ENCODE results near the gene ZNF611. TPM values are rescaled to one million over a fixed set of nuclear protein-coding genes. Genes with fewer than 3 reads are reported as not detected.
"Not testable (repeated sequence)": the region's sequence is repeated elsewhere in the genome, so short reads cannot be mapped to it uniquely, and the experiment has no call there.

ZNF611 gene
- total RNA-seq, 2 donors from 2014 or later, result 13.1 to 15.6 TPM

DNA sequence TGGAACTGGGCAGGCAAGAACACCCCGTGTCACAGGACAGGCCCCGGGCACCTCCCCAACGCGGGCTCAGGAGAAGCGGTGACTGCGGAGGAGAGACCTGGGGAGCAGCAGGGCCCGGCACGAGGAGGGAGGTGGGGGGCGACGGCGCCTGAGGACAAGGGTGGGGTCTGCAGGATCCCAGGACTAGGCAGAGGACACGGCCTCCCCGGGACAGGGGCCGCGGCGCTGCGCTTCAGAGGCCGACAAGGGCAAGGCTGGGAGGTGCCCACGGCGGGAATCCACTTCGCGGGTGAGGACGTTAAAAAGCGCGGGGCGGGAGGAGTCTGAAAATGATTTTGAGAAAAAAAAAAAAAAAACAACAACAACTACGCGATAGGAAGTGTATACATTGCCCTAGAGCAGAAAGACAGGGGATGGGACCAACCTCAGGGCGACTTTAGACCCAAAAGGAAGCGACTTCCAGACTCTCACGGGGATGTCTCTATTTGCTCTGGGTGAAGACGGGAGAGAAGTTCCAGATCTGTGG is 44.9 kb downstream of the ZNF611 start:
- DNase-seq, result peak; percentile 52 to 53
- intact Hi-C loops (cut with DNase I, micrococcal nuclease), result no loop called here
- peak; percentile 51 for ATAC-seq

DNA sequence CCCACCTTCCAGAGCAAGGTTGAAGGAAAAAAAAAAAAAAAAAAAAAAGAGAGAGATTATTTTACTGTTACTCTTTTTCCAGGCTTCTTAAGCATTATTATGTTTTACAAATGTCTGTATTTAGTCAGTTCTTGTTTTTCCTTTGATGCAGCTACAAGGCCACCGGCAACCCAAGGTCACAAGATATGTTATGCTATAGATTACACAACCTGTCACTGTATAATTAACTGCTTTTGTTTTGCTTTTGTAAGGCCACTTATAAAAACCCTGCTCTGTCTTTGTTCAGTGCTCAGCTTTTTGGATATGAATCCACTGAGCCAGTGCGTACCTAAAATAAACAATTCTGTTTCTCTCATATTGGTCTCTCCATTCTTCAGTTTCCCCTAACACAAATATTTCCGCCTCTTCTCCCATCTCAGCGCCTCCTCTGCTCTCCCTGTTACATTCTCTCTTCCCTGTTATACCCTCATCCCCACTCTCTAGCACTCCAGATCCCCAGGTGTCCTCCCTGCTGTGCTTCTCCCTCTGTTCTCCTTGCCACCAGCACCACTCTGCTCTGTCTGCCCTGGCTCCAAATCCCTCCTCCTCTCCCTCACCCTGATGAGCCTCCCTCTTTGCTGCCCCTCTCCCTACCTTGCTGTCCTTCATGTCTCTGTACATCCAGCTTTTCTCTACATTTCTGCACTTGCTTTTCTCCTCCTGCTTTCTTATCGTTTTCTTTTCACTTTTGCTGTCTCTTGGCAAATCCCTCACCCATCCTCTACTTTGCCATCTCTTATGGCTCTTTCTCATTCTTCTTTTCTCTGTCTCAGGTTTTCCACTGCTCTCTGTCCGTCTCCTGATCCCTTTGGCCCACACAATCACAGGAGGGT is 45.7 kb downstream of the ZNF611 start:
- not testable (repeated sequence) for DNase-seq, ATAC-seq

DNA sequence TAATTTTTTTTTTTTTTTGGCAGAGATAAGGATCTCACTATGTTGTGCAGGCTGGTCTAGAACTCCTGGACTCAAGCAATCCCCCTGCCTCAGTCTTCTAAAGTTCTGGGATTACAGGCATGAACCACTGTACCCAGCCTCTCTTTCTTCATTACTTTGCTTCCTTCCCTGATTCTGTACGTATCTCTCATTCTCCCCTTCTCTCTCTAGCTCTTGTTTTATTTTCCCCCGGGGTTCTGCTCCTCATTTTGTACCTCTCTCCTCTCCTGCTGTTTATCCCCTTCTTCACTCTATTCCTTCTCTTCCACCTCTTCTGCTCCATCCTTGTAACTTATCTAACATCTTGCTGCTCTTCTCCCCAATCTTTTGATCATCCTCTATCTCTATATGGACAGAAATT is 46.5 kb downstream of the ZNF611 start:
- no peak for DNase-seq
- ATAC-seq, result no peak
- intact Hi-C loops (cut with DNase I, micrococcal nuclease), result no loop called here

More for the DNA sequence above, 45.7 kb downstream of the ZNF611 start:
- intact Hi-C loops (cut with DNase I, micrococcal nuclease), result not testable (repeated sequence)

GRCh38 chr19:52687684-52688083 is 47.2 kb downstream of the ZNF611 start:
- DNase-seq (no peak), ATAC-seq (no peak)
- intact Hi-C loops (cut with DNase I, micrococcal nuclease), result no loop called here

DNA sequence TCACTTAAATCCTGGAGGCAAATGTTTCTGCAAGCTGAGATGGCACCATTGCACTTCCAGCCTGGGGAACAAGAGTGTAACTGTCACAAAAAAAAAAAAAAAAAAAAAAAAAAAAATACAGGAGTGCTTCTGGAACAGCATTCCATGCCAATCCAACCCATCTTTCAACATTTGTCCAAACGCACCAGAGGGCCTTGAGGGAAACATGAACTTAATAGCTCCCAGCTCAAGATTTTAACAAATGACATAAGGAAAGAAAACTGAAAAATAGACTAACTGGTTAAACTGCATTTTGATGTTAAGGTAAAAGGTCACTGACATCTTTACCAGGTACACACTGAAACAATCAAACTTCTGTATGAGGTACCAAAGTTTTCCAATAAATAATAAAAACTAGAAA is 49.0 kb downstream of the ZNF611 start:
- ATAC-seq (no peak), DNase-seq (no peak)
- intact Hi-C loops (cut with DNase I, micrococcal nuclease), result no loop called here

- ATAC-seq; intact Hi-C loops (cut with DNase I, micrococcal nuclease); DNase-seq: not testable (repeated sequence)
Observed at GRCh38 chr19:52681216-52681615, 53.6 kb downstream of the ZNF611 start.

- DNase-seq, result no peak
- intact Hi-C loops (cut with DNase I, micrococcal nuclease), result no loop called here
- ATAC-seq, result no peak
Observed at GRCh38 chr19:52679598-52679997, 55.2 kb downstream of the ZNF611 start.

DNA sequence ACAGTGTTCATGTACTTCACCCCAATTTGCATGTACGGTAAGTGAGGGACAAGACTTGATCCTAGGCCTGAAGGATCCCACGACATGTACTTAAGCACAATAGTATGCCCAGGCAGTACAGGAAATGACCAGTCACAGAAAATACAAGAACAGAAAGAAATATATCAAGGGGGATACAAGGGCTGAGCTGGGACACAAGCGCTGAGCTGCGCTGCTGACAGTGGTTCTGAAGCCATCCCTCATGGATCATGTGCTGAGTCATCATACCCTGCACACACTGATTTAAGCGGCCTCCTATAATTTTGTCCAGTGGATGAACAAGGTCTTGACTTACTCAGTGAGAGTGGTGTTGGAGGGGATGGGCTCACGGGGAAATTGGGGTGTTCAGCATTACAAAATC is 59.6 kb downstream of the ZNF611 start:
- intact Hi-C loops (cut with DNase I, micrococcal nuclease); DNase-seq; ATAC-seq: not testable (repeated sequence)

DNA sequence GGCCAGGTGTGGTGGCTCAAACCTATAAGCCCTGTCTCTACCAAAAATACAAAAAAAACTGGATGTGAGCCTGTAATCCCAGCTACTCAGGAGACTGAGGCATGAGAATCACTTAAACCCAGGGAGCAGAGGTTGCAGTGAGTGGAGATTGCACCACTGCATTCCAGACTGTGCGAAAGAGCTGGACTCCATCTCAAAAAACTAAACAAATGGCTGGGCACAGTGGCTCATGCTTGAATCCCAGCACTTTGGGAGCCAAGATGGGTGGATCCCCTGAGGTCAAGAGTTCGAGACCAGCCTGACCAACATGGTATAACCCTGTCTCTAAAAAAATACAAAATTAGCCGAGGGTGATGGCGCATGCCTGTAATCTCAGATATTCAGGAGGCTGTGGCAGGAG is 61.8 kb downstream of the ZNF611 start:
- no peak for DNase-seq
- no peak for ATAC-seq

GRCh38 chr19:52670046-52670445 is 64.8 kb downstream of the ZNF611 start:
- intact Hi-C loops (cut with DNase I, micrococcal nuclease), result no loop called here
- ATAC-seq, result no peak
- DNase-seq, result no peak

More for the DNA sequence above, 61.8 kb downstream of the ZNF611 start:
- intact Hi-C loops (cut with DNase I, micrococcal nuclease), result no loop called here

GRCh38 chr19:52669586-52669985 is 65.3 kb downstream of the ZNF611 start:
- intact Hi-C loops (cut with DNase I, micrococcal nuclease), result no loop called here
- no peak for DNase-seq
- no peak for ATAC-seq

GRCh38 chr19:52667972-52668371 is 66.9 kb downstream of the ZNF611 start:
- DNase-seq (no peak), ATAC-seq (no peak)
- intact Hi-C loops (cut with DNase I, micrococcal nuclease), result no loop called here

DNA sequence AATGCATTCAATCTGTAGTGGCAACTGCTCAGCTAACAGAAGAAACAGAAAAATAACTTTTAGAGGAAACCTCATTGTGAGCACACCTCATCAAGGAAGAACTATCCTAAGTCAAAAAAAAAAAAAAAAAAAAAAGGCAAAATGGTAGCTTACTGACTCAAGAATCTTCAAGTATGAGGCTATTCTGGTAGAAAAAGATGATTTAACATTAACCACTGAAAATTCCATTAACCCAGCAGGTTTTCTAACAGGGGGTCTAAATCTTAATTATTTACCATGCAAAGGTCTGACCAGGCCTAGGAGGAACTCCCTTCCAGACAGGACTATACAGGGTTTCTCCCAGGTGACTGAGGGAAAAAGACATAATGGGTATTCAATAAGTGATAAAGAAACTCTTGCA is 68.3 kb downstream of the ZNF611 start:
- ATAC-seq (no peak), DNase-seq (no peak)
- intact Hi-C loops (cut with DNase I, micrococcal nuclease), result no loop called here

DNA sequence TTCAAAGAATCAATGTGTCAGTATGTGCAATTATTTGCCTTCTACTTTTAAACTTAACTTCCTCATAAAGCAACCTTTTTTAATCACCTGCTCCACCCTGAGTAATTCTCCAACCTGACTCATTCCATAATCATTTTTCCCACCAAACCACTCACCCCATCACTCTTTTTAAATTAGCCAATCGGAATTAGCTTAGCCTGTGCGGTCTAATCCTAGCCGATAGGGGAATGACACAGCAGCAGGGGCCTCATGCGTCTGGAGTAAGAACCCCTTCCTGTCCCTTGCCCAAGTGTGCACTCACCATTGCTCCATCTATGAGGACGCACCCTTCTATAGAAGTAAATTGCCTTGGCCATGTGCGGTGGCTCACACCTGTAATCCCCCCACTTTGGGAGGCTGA is 69.3 kb downstream of the ZNF611 start:
- ATAC-seq, result no peak
- intact Hi-C loops (cut with DNase I, micrococcal nuclease), result no loop called here
- DNase-seq, result no peak

DNA sequence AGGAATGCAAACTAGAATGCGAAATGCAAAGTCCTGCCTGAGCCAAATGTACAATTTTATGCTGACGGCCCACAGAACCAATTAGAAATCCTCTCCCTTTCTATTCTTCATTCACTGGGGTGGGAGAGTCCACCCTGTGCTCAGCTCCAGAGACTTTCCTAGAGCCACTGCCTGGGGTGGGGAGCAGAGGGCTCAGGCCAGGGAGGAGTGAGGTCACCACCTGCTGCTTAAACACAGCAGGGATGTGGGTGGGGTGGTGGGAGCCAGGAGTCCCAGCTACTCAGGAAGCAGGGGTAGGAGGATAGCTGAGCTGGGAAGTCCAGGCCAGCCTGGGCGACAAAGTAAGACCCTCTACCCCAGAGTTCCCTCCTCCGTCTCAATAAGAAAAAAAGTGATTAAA is 69.8 kb downstream of the ZNF611 start:
- no peak for DNase-seq
- ATAC-seq, result no peak
- intact Hi-C loops (cut with DNase I, micrococcal nuclease), result no loop called here

DNA sequence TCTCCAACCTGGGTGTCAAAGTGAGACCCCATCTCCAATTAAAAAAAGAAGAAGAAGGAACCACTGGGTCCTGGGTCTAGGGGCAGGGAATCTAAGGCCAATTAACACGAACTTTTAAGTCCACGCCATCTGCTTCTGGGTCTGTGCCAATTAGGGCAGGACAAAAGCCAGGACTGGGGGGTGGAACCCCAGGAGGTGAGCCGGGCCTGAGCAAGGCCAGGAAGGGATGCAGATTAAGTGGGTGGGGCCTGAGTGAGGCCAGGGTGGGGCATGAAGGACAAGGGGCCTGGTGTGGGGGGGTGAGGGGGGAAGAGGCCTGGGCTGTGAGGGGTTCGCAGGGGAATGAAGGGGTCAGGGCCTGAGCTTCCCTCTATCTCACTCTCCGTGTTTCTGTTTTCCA is 70.4 kb downstream of the ZNF611 start:
- ATAC-seq, result no peak
- no peak for DNase-seq
- intact Hi-C loops (cut with DNase I, micrococcal nuclease), result no loop called here

GRCh38 chr19:52662631-52663030 is 72.2 kb downstream of the ZNF611 start:
- DNase-seq, result no peak
- intact Hi-C loops (cut with DNase I, micrococcal nuclease), result no loop called here
- ATAC-seq, result no peak

GRCh38 chr19:52660981-52661380 is 73.9 kb downstream of the ZNF611 start:
- intact Hi-C loops (cut with DNase I, micrococcal nuclease), result no loop called here
- DNase-seq (no peak), ATAC-seq (no peak)

- no peak for ATAC-seq
- no peak for DNase-seq
- intact Hi-C loops (cut with DNase I, micrococcal nuclease), result no loop called here
Observed at GRCh38 chr19:52659013-52659412, 75.8 kb downstream of the ZNF611 start.

DNA sequence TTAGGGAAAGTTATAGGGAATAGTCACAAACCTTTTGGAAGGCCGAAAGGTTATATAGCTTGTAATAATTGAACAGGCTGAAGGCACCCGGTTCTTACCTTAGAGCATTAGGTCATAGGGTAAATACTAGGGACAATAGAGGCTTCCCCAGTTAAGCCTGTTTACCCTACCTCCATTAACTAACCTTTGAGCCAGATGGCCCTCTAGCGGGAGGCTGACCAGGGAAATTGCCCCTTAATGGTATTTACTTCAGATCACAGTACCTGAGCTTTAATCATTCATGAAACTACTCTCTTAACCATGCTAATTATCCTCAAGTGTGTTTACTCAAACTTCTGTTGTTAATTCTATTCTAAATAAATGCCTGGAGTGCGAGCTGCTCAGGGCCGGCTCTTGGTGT is 76.2 kb downstream of the ZNF611 start:
- DNase-seq (no peak), ATAC-seq (no peak)
- intact Hi-C loops (cut with DNase I, micrococcal nuclease), result no loop called here

- ATAC-seq, result no peak
- intact Hi-C loops (cut with DNase I, micrococcal nuclease), result no loop called here
- DNase-seq, result no peak
Observed at GRCh38 chr19:52653161-52653560, 81.7 kb downstream of the ZNF611 start.

Data from left colon (tissue), 2 donors.